Kidney (tissue), 11 donors: ENCODE measurements around the gene OPN1MW2. TPM values are rescaled to one million over a fixed set of nuclear protein-coding genes. Genes with fewer than 3 reads are reported as not detected.
"Not testable (repeated sequence)": the region's sequence is repeated elsewhere in the genome, so short reads cannot be mapped to it uniquely, and the experiment has no call there.

Experiments
- DNase-seq, 5 donors: peaks; one replicate each; pipeline ENCODE4 v3.0.0-alpha.2; 2013 to 2020
- FAIRE-seq: peaks from 2 replicates; lab custom pipeline; 2012; peaks lifted over from hg19 to GRCh38; lab: Jason Lieb, UNC
- H3K27ac ChIP-seq, 2 donors: one replicate each; pipeline ENCODE4 v1.7.0; 2013; ENCODE audit warnings: low read depth in 2 of 2, low read length in 2 of 2, inconsistent platforms in 1 of 2
- H3K27me3 ChIP-seq: one replicate; pipeline ENCODE4 v1.7.1; 2013; ENCODE audit warnings: low read length, inconsistent platforms; ENCODE audit not compliant: control insufficient read depth, insufficient read depth
- H3K36me3 ChIP-seq, 3 donors: one replicate each; pipeline versions ENCODE4 v1.7.0 to v1.7.1; 2013; ENCODE audit warnings: low read length in 3 of 3, control low read depth in 1 of 3, inconsistent platforms in 1 of 3; ENCODE audit not compliant: insufficient read depth in 3 of 3, control insufficient read depth in 2 of 3
- H3K4me1 ChIP-seq, 3 donors: one replicate each; pipeline versions ENCODE4 v1.7.0 to v1.7.1; 2013; ENCODE audit warnings: low read length in 3 of 3, inconsistent platforms in 1 of 3, low read depth in 1 of 3; ENCODE audit not compliant: control insufficient read depth in 2 of 3, insufficient read depth in 2 of 3
- H3K4me3 ChIP-seq, 3 donors: one replicate each; pipeline versions ENCODE4 v1.7.0 to v1.8.1; 2013; ENCODE audit warnings: low read length in 3 of 3, control low read depth in 1 of 3, inconsistent platforms in 1 of 3
- H3K9ac ChIP-seq, 3 donors: one replicate each; pipeline versions ENCODE4 v1.7.0 to v1.7.1; 2013; ENCODE audit warnings: low read length in 3 of 3, control low read depth in 1 of 3, inconsistent platforms in 1 of 3
- H3K9me3 ChIP-seq, 3 donors: one replicate each; pipeline versions ENCODE4 v1.7.0 to v1.7.1; 2013; ENCODE audit warnings: low read length in 3 of 3, control low read depth in 1 of 3, inconsistent platforms in 1 of 3; ENCODE audit not compliant: control insufficient read depth in 2 of 3, insufficient read depth in 1 of 3
- intact Hi-C: fragments of 100-400 bp; cut with DNase I; formaldehyde crosslinking; loops from one replicate; pipeline ENCODE4 v1.11.1; 2022
- polyA plus RNA-seq: library from polyadenylated mRNA; stranded (reverse); fragments of 350-450 nt; fragmentation: Illumina TruSeq; extraction: RNeasy Lipid Tissue Mini Kit (QIAGEN cat#74804); gene quantifications from one replicate; pipeline ENCODE4 v1.2.3, GENCODE V29; 2014; ENCODE audit warnings: low read depth, low replicate concordance; ENCODE audit not compliant: insufficient read depth
- total RNA-seq: library from RNA; stranded (reverse); fragmentation: NEBNext Ultra II Directional; extraction: Animal tissue kit (Norgen Biotek cat#: 25700); gene quantifications from one replicate; pipeline ENCODE4 v1.2.1, GENCODE V29; 2021
- donor health status: control.
- donor health status: control.
- donor health status: DM: yes; HTN: yes; CAD: no.
- donor health status: Normal renal cell carcinoma (clear cell type).

Gene OPN1MW2
- total and polyA plus RNA-seq, 2 donors from 2014 or later: not detected

DNA sequence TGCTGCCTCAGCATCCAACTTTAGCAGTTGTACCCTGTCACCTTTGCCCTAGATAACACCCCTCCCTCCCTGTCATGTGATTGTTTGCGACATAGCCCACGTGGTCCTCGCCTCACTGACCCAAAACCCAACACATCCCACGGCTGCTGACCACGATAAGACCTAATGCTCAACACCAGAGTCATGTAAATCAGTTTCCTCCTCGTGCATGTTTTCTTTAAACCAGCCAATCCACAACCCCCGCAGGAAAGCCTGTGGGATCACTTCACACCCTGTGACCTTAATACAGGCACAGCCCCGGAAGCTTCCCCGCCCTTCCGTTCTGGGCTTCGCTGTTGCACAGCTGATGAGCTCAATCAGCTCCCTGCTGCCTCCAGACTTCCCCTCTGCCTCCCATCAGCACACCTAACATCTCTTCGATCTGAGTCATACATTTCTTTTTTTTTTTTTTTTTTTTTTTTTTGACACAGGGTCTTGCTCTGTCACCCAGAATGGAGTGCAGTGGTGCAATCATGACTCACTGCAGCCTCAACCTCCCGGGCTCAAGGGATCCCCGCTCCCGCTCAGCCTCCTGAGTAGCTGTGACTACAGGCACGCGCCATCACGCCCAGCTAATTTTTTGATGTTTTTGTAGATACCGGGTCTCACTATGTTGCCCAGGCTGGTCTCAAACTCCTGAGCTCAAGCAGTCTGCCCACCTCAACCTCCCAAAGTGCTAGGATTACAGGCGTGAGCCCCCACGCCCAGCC, 9.7 kb upstream of the OPN1MW2 start:
- DNase-seq, H3K4me1 ChIP-seq, H3K9ac ChIP-seq, intact Hi-C loops, H3K27me3 ChIP-seq, H3K9me3 ChIP-seq, H3K4me3 ChIP-seq, FAIRE-seq, H3K27ac ChIP-seq, H3K36me3 ChIP-seq: not testable (repeated sequence)

DNA sequence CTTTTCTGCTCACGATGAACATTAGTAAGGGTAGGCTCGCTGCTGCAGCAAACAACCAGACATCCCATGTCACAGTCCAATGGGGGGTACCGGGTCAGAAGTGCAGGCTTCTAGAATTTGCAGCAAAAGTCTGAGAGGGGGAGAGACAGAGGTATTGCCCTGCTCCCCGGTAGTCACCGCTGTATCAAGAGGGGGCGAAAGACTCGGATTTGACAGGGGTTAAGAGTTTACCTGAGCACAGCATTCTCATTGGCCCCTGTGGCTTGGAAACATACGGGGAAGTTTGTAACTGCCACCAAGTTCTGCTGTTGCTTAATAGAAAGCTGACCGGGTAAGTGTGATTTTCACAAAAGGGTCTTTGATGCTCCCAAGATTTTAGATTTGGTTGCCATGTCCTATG, 8.5 kb upstream of the OPN1MW2 start:
- intact Hi-C loops, H3K9me3 ChIP-seq, FAIRE-seq: not testable (repeated sequence)

DNA sequence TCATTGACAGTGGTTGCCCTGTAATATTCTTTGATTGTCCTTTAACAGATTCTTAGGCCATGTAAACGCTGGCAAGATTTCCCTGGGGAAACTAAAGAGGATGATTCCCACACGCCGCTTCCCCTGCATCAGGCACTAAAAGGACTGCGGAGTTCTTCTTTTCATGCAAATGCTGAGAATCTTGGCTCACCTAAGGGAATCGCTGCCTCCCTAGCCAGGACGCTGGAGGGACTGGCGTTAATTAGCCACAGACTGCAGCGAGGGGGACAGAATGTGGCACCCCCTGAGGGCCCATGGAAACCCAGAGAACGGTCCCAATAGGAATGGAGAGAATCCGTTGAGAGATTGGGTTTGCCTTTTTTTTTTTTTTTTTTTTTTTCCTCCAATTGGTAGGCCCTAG, 8.1 kb upstream of the OPN1MW2 start:
- H3K9me3 ChIP-seq, H3K36me3 ChIP-seq, H3K27me3 ChIP-seq, H3K4me3 ChIP-seq, H3K9ac ChIP-seq, H3K4me1 ChIP-seq, DNase-seq, intact Hi-C loops, H3K27ac ChIP-seq, FAIRE-seq: not testable (repeated sequence)

More for the DNA sequence above, 8.5 kb upstream of the OPN1MW2 start:
- H3K27me3 ChIP-seq, DNase-seq, H3K27ac ChIP-seq, H3K4me3 ChIP-seq, H3K9ac ChIP-seq, H3K4me1 ChIP-seq, H3K36me3 ChIP-seq: not testable (repeated sequence)

DNA sequence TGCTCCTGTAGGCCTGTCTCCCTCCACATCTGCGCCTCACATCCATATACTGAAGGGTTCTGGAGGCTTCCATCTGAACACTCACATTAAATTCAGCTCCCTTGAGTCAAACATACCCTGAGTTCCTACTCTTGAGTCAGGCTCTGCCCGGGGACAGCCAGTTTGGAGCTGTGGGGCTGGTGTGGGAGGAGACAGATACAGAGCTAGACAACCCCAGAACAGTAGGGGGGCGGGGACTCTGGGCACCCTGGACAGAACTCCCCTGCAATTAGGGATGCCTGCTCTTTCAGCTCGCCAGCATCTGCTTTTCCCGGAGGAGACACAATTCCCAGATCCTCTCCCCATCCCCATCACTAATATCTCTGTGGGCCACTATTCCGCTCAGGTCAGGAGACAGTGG, 5.7 kb downstream of the OPN1MW2 start:
- H3K27me3 ChIP-seq, DNase-seq, H3K27ac ChIP-seq, intact Hi-C loops, H3K9me3 ChIP-seq, H3K9ac ChIP-seq, FAIRE-seq, H3K36me3 ChIP-seq, H3K4me1 ChIP-seq, H3K4me3 ChIP-seq: not testable (repeated sequence)

DNA sequence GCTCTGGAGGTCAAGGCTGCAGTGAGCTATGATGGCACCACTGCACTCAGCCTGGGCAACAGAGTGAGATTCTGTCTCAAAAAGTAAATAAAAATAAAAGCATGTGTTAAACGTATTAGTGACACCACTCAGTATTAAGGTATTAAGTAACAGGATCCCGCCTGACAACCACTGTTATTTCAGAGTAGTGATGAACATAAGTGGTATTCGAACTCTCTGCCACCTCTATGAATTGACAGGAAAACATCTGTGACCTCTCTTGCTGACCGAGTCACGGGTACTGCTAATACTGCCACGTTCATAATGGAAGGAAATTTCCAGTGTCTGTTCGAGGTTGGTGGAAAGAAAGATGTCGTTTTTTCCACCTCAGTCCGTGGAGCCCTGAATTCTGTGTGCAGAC, 7.2 kb downstream of the OPN1MW2 start:
- H3K9me3 ChIP-seq, H3K9ac ChIP-seq, FAIRE-seq, H3K27me3 ChIP-seq, H3K4me1 ChIP-seq, H3K27ac ChIP-seq, H3K4me3 ChIP-seq, DNase-seq, intact Hi-C loops, H3K36me3 ChIP-seq: not testable (repeated sequence)

DNA sequence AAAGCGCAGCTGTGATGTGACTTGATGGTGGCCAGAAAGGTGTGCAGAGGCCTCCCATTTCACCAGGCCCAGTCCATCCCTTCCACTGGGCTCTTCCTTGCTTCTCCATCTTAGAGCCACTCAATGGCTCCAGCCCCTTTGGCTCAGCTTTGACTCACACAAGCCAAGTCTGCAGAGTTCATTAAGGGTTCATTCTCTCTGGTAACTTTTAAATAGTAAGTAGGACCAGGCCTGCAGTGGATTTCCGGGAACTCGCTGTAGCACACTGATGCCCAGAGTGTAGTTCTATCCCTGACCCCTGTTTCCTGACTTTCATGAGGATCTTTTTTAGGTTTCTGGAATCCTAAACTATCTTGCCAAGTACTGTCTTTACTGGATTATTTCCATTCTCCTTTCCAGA, 11.9 kb downstream of the OPN1MW2 start:
- DNase-seq, H3K27ac ChIP-seq, H3K36me3 ChIP-seq, H3K4me3 ChIP-seq, H3K9ac ChIP-seq, FAIRE-seq, H3K4me1 ChIP-seq, H3K9me3 ChIP-seq, intact Hi-C loops, H3K27me3 ChIP-seq: not testable (repeated sequence)

DNA sequence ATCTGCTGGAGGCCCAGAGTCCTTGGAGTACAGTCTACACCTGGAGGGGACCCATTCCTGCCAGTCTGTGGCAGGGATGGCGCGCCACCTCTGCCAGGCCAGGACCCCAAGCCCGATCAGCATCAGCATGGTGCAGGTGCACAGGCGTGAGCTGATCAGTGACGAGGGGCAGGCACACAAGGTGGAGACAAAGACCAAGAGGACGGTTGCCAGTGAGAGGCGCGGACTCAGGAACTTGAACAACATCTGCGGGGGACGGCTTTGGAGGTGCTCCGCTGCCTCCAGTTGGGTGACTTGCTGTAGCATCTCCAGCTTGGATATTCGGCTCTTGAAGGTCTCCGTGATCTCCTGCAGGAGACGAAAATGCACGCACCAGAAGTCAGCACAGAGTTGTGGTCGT, 14.1 kb downstream of the OPN1MW2 start:
- H3K27ac ChIP-seq, FAIRE-seq, H3K4me3 ChIP-seq, H3K4me1 ChIP-seq, H3K9ac ChIP-seq, intact Hi-C loops, H3K27me3 ChIP-seq, H3K9me3 ChIP-seq, H3K36me3 ChIP-seq, DNase-seq: not testable (repeated sequence)

DNA sequence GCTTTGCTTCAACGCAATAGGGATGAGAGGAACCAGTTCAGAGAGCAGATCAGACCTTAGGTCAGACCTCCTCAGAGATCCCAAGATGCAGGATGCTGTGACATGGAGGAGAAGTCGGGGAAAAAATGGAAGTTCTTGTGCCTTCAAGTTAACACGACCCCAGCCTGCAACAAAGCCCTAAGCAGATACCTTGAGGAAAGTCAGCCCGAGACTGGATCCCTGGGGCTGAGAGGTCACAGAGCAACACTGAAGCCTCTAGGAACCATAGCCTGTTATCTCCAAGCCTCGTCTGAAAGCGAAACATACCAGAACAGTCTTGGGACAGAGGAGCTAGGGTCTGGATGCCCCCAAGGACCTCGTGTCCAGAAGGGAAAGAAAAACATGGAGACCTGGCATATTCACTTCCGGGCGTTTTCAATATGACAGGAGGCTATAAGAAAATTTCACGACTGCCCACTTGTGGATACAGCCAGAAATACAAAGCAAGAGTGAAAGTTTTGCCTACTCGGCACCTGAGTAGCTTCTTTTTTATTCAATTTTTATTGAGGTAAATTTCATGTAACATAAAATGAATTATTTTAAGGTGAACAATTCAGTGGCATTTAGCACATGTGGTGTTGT, 19.5 kb downstream of the OPN1MW2 start:
- intact Hi-C loops, H3K9me3 ChIP-seq, FAIRE-seq, H3K36me3 ChIP-seq, H3K9ac ChIP-seq, H3K27me3 ChIP-seq, H3K4me3 ChIP-seq, H3K27ac ChIP-seq, H3K4me1 ChIP-seq: not testable (repeated sequence)
- peak in 1 of 5 donors; percentile 37 for DNase-seq
